Neural progenitor cell (in vitro differentiated cells): ENCODE data around the gene ZFP57. TPM values are rescaled to one million over a fixed set of nuclear protein-coding genes. Genes with fewer than 3 reads are reported as not detected.

Experiments used
- DNase-seq: peaks from one replicate; pipeline ENCODE4 v3.0.0-alpha.2; 2016; ENCODE audit warnings: low spot score
- H2AFZ ChIP-seq: fragments of 200-600 bp; sonication (generic); replicated peaks from 2 replicates; pipeline ENCODE4 v1.6.1; 2016; ENCODE audit warnings: antibody characterized with exemption
- H3F3A ChIP-seq: fragments of 200-600 bp; sonication (generic); 2 replicates; pipeline ENCODE4 v1.6.1; 2016; ENCODE audit warnings: antibody characterized with exemption, low read depth
- H3K27ac ChIP-seq: fragments of 200-600 bp; sonication (generic); 2 replicates; pipeline ENCODE4 v1.5.1; 2016; ENCODE audit warnings: mild to moderate bottlenecking
- H3K27me3 ChIP-seq: fragments of 200-600 bp; sonication (generic); 2 replicates; pipeline ENCODE4 v1.6.1; 2016; ENCODE audit warnings: mild to moderate bottlenecking, moderate library complexity
- H3K36me3 ChIP-seq: fragments of 200-600 bp; sonication (generic); 2 replicates; pipeline ENCODE4 v1.5.1; 2016
- H3K4me1 ChIP-seq: fragments of 200-600 bp; sonication (generic); 2 replicates; pipeline ENCODE4 v1.6.1; 2016; ENCODE audit warnings: mixed run types
- H3K4me2 ChIP-seq: fragments of 200-600 bp; sonication (generic); 2 replicates; pipeline ENCODE4 v1.6.1; 2016
- H3K4me3 ChIP-seq: fragments of 200-600 bp; sonication (generic); 2 replicates; pipeline ENCODE4 v1.5.1; 2016
- H3K79me2 ChIP-seq: fragments of 200-600 bp; sonication (generic); 2 replicates; pipeline ENCODE4 v1.6.1; 2016; ENCODE audit warnings: low read depth
- H3K9ac ChIP-seq: fragments of 200-600 bp; sonication (generic); 2 replicates; pipeline ENCODE4 v1.6.1; 2016
- H3K9me3 ChIP-seq: fragments of 200-600 bp; sonication (generic); 2 replicates; pipeline ENCODE4 v1.5.1; 2016; ENCODE audit warnings: low read depth
- H4K20me1 ChIP-seq: fragments of 200-600 bp; sonication (generic); 2 replicates; pipeline ENCODE4 v1.6.1; 2016; ENCODE audit warnings: low read depth
- H3K27ac Mint-ChIP-seq: 3 replicates; pipeline ENCODE4 v1.8.0; 2021; ENCODE audit warnings: mixed read lengths
- H3K27me3 Mint-ChIP-seq: 2 replicates; pipeline ENCODE4 v1.8.0; 2022; ENCODE audit warnings: low read depth, mild to moderate bottlenecking, inconsistent platforms, moderate library complexity, mixed read lengths; ENCODE audit not compliant: insufficient read depth
- H3K36me3 Mint-ChIP-seq: 3 replicates; pipeline ENCODE4 v1.8.0; 2021; ENCODE audit warnings: mixed read lengths
- H3K4me1 Mint-ChIP-seq: 3 replicates; pipeline ENCODE4 v1.8.0; 2021; ENCODE audit warnings: mixed read lengths
- H3K4me3 Mint-ChIP-seq: 3 replicates; pipeline ENCODE4 v1.8.0; 2021; ENCODE audit warnings: mild to moderate bottlenecking, moderate library complexity, mixed read lengths
- H3K9me3 Mint-ChIP-seq: 3 replicates; pipeline ENCODE4 v1.8.0; 2020; ENCODE audit warnings: mixed read lengths
- EZH2 ChIP-seq: fragments of 200-600 bp; sonication (generic); IDR thresholded peaks from 2 replicates; pipeline ENCODE4 v1.6.1; 2017; ENCODE audit warnings: antibody characterized with exemption, mild to moderate bottlenecking, moderate library complexity
- EZH2phosphoT487 ChIP-seq: fragments of 200-600 bp; sonication (generic); IDR thresholded peaks from 2 replicates; pipeline ENCODE4 v1.6.1; 2017; ENCODE audit warnings: antibody characterized with exemption
- total RNA-seq: library from RNA; depleted of rRNA; stranded (reverse); fragments of >200 nt; gene quantifications from 2 replicates; pipeline ENCODE4 v1.2.3, GENCODE V29; 2015; ENCODE audit warnings: low replicate concordance
- TF ChIP-seq, protein P1 (sequence below): fragments of 200-600 bp; sonication (generic); IDR thresholded peaks from 2 replicates; pipeline ENCODE4 v1.5.1; 2017; ENCODE audit warnings: antibody characterized with exemption, mild to moderate bottlenecking

The ZFP57 gene
- total RNA-seq, 1 donor from 2014 or later: not detected

DNA sequence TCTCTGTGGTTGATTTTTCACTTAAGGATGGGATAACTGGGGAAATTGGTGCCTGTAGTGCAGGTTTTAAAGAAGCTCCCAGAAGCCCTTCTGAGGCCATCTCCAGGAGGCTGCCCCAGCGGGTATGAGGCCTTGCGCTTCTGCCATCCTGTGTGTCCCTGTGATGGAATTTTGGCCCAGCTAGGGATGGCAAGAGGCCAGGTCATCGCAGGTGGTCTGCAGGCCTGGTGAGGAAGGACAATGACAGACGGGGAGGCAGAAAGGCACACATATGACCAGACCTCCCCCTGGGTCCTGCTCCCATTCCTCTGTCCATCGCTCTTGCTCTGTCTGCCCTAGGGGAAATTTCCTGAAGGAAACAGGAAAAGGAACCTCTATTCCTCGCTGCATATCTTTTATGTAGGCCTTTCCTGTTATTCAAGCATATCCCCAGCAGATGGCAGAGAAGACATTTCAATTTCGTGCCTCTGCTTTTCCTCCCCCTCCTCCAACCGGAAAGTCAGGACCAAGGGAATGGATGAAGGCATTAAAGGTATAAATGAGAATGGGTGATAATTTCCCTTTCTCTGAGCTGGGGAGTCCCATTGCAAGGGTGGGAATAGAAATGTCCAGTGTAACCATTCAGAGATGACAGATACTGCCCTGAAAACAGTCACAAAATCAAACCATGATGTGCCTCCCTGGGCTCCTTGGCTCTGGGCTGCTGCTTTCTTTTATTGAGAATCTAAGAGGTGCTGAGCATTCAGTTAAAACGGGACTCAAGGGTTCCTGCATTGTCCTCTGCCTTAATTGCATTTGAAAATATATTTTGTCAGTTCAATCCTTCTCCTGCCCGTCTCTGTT is 24.7 kb upstream of the ZFP57 start:
- no peak overlapping the region for H3K27ac ChIP-seq
- H3K9me3 ChIP-seq: no peaks in the 10 kb centered on the region
- peak; percentile 58 for DNase-seq
- H3F3A ChIP-seq: no peaks in the 10 kb centered on the region
- H3K4me3 Mint-ChIP-seq: no peak overlapping the region
- H3K79me2 ChIP-seq: no peaks in the 10 kb centered on the region
- no peak for TF ChIP-seq EZH2phosphoT487
- TF ChIP-seq EZH2: no peak
- TF ChIP-seq, protein P1, sequence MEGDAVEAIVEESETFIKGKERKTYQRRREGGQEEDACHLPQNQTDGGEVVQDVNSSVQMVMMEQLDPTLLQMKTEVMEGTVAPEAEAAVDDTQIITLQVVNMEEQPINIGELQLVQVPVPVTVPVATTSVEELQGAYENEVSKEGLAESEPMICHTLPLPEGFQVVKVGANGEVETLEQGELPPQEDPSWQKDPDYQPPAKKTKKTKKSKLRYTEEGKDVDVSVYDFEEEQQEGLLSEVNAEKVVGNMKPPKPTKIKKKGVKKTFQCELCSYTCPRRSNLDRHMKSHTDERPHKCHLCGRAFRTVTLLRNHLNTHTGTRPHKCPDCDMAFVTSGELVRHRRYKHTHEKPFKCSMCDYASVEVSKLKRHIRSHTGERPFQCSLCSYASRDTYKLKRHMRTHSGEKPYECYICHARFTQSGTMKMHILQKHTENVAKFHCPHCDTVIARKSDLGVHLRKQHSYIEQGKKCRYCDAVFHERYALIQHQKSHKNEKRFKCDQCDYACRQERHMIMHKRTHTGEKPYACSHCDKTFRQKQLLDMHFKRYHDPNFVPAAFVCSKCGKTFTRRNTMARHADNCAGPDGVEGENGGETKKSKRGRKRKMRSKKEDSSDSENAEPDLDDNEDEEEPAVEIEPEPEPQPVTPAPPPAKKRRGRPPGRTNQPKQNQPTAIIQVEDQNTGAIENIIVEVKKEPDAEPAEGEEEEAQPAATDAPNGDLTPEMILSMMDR: peak; percentile 68
- no peak overlapping the region for H3K9ac ChIP-seq
- no peaks in the 10 kb centered on the region for H3K4me1 Mint-ChIP-seq
- H3K36me3 Mint-ChIP-seq: no peaks in the 10 kb centered on the region
- peaks cover 15% of the 10 kb centered on the region for H3K27me3 ChIP-seq
- H3K4me3 ChIP-seq: no peak overlapping the region
- H4K20me1 ChIP-seq: no peaks in the 10 kb centered on the region
- H3K27me3 Mint-ChIP-seq: peaks cover 16% of the 10 kb centered on the region
- no peaks in the 10 kb centered on the region for H3K4me1 ChIP-seq
- no peak overlapping the region for H3K4me2 ChIP-seq
- H3K27ac Mint-ChIP-seq: no peak overlapping the region
- no peaks in the 10 kb centered on the region for H3K36me3 ChIP-seq
- H2AFZ ChIP-seq: peak overlapping the region; percentile 22
- no peaks in the 10 kb centered on the region for H3K9me3 Mint-ChIP-seq

DNA sequence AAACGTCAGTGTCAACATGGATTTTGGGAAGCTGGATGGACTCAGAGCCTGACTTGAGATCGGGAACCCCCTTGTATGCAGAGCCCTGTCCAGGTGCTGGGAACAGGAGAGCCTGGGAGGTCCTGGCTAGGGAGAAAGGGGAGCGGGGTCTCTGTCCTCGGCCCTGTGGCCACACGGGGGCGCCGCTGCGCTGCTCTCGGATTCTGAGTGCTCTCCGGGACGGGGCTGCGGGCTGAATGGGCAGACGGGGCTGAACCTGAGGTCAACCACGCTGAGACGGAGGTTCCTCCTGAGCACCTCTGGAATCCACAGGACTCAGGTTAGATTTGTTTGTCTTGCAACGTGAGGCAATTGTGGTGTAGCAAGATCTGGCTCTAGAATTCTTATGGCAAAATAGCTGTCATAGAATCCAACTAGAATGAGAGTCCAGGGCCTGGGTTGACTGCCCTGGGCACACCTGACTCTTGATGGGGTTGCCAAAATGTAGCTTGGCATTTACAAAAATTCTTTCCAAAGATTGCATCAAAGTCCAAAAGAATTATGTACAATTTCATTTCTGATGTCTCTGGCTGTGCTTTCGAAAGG is 21.7 kb upstream of the ZFP57 start:
- no peak overlapping the region for H3K27ac Mint-ChIP-seq
- H3K9ac ChIP-seq: no peak overlapping the region
- no peak overlapping the region for H3K4me3 ChIP-seq
- no peaks in the 10 kb centered on the region for H3F3A ChIP-seq
- no peaks in the 10 kb centered on the region for H3K36me3 ChIP-seq
- H3K9me3 Mint-ChIP-seq: no peaks in the 10 kb centered on the region
- no peak overlapping the region for H3K4me2 ChIP-seq
- H3K9me3 ChIP-seq: no peaks in the 10 kb centered on the region
- peaks cover 15% of the 10 kb centered on the region for H3K27me3 ChIP-seq
- no peaks in the 10 kb centered on the region for H4K20me1 ChIP-seq
- no peaks in the 10 kb centered on the region for H3K4me1 ChIP-seq
- H3K79me2 ChIP-seq: no peaks in the 10 kb centered on the region
- no peaks in the 10 kb centered on the region for H3K4me1 Mint-ChIP-seq
- no peak overlapping the region for H2AFZ ChIP-seq
- DNase-seq: peak; percentile 84
- no peak overlapping the region for H3K4me3 Mint-ChIP-seq
- no peak overlapping the region for H3K27ac ChIP-seq
- H3K36me3 Mint-ChIP-seq: no peaks in the 10 kb centered on the region
- H3K27me3 Mint-ChIP-seq: peaks cover 14% of the 10 kb centered on the region
- TF ChIP-seq EZH2 (no peak), EZH2phosphoT487 (no peak)
- TF ChIP-seq, protein P1: peak; percentile 72

DNA sequence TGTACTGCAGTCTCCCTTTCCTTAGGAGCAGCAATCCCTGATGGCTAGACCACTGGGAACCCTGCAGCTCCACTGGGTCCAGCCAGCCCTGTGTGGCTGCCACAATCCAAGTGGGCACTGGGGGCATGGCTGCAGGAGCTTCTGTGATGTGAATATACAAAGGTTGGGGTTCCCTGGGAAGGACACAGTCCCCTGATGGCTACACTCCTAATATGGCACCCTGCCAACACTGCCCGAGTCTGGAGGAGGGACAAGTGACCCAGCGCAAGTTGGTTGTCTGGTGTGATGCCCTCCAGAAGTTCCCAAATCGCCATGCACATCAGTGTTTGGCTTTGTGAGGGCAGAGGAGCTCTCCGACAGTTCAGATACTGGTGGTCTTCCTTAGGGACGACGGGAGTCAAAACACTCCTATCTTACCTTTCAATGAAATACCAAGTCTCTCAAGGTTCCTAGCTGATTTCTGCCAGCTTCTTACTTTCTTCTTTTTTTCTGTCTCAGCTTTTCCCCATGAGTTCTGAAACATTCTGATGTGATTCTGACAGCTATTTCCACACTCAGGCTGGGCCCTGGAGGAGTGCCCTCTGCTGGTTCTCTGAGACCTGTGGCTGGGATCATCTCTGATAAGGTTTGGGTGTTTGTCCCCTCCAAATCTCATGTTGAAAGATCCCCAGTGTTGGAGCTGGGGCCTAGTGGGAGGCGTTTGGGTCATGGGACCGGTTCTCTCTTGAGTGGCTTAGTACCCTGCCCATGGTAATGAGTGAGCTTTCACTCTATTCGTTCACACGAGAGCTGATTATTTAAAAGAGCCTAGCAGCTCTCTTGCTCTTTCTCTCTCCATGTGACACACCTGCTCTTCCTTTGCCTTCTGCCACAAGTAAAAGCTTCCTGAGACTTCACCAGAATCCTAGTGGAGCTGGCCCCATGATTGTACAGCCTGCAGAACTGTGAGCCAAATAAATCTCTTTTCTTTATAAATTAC is 15.5 kb upstream of the ZFP57 start:
- Histone ChIP-seq H4K20me1 (no peaks in the 10 kb centered on the region), H3K9me3 (no peaks in the 10 kb centered on the region), H3K4me2 (no peak overlapping the region), H3K4me3 (no peak overlapping the region), H3K27me3 (no peaks in the 10 kb centered on the region), H3K9ac (no peak overlapping the region), H2AFZ (peak overlapping the region; percentile 63), H3F3A (no peaks in the 10 kb centered on the region), H3K36me3 (no peaks in the 10 kb centered on the region), H3K27ac (no peak overlapping the region), H3K4me1 (no peaks in the 10 kb centered on the region), H3K79me2 (no peaks in the 10 kb centered on the region)
- peaks cover 3% of the 10 kb centered on the region for H3K27me3 Mint-ChIP-seq
- H3K9me3 Mint-ChIP-seq: peaks cover 11% of the 10 kb centered on the region
- H3K27ac Mint-ChIP-seq: no peak overlapping the region
- H3K4me3 Mint-ChIP-seq: no peak overlapping the region
- peak; percentile 49 for DNase-seq
- TF ChIP-seq EZH2phosphoT487: no peak
- TF ChIP-seq, protein P1: peak; percentile 64
- H3K36me3 Mint-ChIP-seq: no peaks in the 10 kb centered on the region
- H3K4me1 Mint-ChIP-seq: no peaks in the 10 kb centered on the region
